HepG2 (cell line): Measurements from ENCODE around the gene NLGN2. TPM values are rescaled to one million over a fixed set of nuclear protein-coding genes. Genes with fewer than 3 reads are reported as not detected.

ENCODE experiments used
- ATAC-seq: fragments of 200-7000 bp; cut with Tn5 transposase; 3 replicates; pipeline ENCODE4 v1.9.1; 2020; ENCODE audit warnings: mild to moderate bottlenecking, moderate library complexity
- BruUV-seq: library from RNA; stranded (reverse); fragments of 400-500 nt; replicated peaks from 2 replicates; lab custom pipeline; 2021; lab: Mats Ljungman, UMichigan
- CTCF ChIA-PET: fragments of 300-600 bp; formaldehyde crosslinking; extraction: SDS; loops from one replicate; lab custom pipeline; 2021; ENCODE audit warnings: low total read pairs, inconsistent platforms, low intra/inter-chr PET ratio; lab: Yijun Ruan, JAX
- POLR2A ChIA-PET: fragments of 350-600 bp; sonication (Branson Sonifier 250); formaldehyde crosslinking; loops from one replicate; lab custom pipeline; 2020; ENCODE audit warnings: antibody characterized with exemption, inconsistent platforms; lab: Yijun Ruan, JAX
- DNase-seq: peaks from one replicate; pipeline ENCODE4 v3.0.0-alpha.2; 2015; ENCODE audit warnings: low spot score
- FAIRE-seq: peaks from 3 replicates; lab custom pipeline; 2011; peaks lifted over from hg19 to GRCh38; lab: Jason Lieb, UNC
- H2AFZ ChIP-seq: one replicate; pipeline ENCODE4 v1.6.1; 2011; ENCODE audit warnings: low read length, inconsistent platforms
- H3K27ac ChIP-seq: fragments of 300-600 bp; 3 replicates; pipeline ENCODE4 v1.8.0; 2011; ENCODE audit warnings: mixed run types, mild to moderate bottlenecking, mixed read lengths, low read length, inconsistent platforms; ENCODE audit not compliant: insufficient read depth; ENCODE audit errors: extremely low read length
- H3K27me3 ChIP-seq, 2 experiments: fragments of 200-600 bp in 1 of 2; 2 replicates in 1 of 2; 3 replicates in 1 of 2; pipeline versions ENCODE4 v1.6.0 to v1.8.0; 2011; ENCODE audit warnings: low read length in 2 of 2, mild to moderate bottlenecking in 2 of 2, moderate library complexity in 2 of 2, inconsistent platforms in 1 of 2; ENCODE audit not compliant: insufficient read depth in 2 of 2, control insufficient read depth in 1 of 2
- H3K36me3 ChIP-seq, 2 experiments: fragments of 200-600 bp in 1 of 2; replicated peaks in 1 of 2; 2 replicates in 1 of 2; 3 replicates in 1 of 2; pipeline versions ENCODE4 v1.5.1 to v1.8.0; 2011; ENCODE audit warnings: low read length in 2 of 2, inconsistent platforms in 1 of 2; ENCODE audit not compliant: insufficient read depth in 2 of 2, control insufficient read depth in 1 of 2
- H3K4me1 ChIP-seq: 2 replicates; pipeline ENCODE4 v1.5.1; 2012; ENCODE audit warnings: low read length, inconsistent platforms; ENCODE audit not compliant: insufficient read depth
- H3K4me2 ChIP-seq: 2 replicates; pipeline ENCODE4 v1.6.0; 2011; ENCODE audit warnings: low read depth, low read length, inconsistent platforms
- H3K4me3 ChIP-seq, 3 experiments: fragments of 200-600 bp in 1 of 3; sonication (generic), shearing (Covaris generic) in 1 of 3; replicated peaks in 1 of 3; 2 replicates each; pipeline ENCODE4 v1.5.1; 2011 to 2016; ENCODE audit warnings: low read length in 3 of 3, inconsistent platforms in 2 of 3, low read depth in 2 of 3, mild to moderate bottlenecking in 2 of 3, control low read depth in 1 of 3, mixed read lengths in 1 of 3; ENCODE audit not compliant: insufficient read depth in 1 of 3
- H3K79me2 ChIP-seq: one replicate; pipeline ENCODE4 v1.6.1; 2011; ENCODE audit warnings: low read length, inconsistent platforms; ENCODE audit not compliant: insufficient read depth
- H3K9ac ChIP-seq: 2 replicates; pipeline ENCODE4 v1.6.0; 2011; ENCODE audit warnings: mild to moderate bottlenecking, low read depth, low read length, inconsistent platforms; ENCODE audit not compliant: insufficient read depth
- H3K9me3 ChIP-seq: 2 replicates; pipeline ENCODE4 v1.5.1; 2012; ENCODE audit warnings: mild to moderate bottlenecking, low read length
- H4K20me1 ChIP-seq: 2 replicates; pipeline ENCODE4 v1.6.0; 2011; ENCODE audit warnings: inconsistent platforms, mild to moderate bottlenecking, low read length, moderate library complexity; ENCODE audit not compliant: insufficient read depth
- SOX5 ChIP-seq: IDR thresholded peaks from 2 replicates; pipeline ENCODE4 v1.6.1; 2016; ENCODE audit warnings: borderline replicate concordance
- TEAD3 ChIP-seq: optimal IDR thresholded peaks from 2 replicates; pipeline ENCODE3; 2016; ENCODE audit warnings: borderline replicate concordance
- ZNF770 ChIP-seq: sonication (generic); formaldehyde crosslinking; IDR thresholded peaks from 2 replicates; pipeline ENCODE4 v1.5.0; 2020; ENCODE audit warnings: mild to moderate bottlenecking, missing genetic modification reagents
- WGBS: methylation state at CpG from one replicate; pipeline ENCODE4 v1.1.6; 2017; ENCODE audit warnings: low lambda C conversion rate; 5-methylcytosine and 5-hydroxymethylcytosine counted together
- in situ Hi-C: cut with HindIII; loops from 2 replicates; pipeline ENCODE4 v1.10.0; 2017; ENCODE audit warnings: low pct_unique_long_range_greater_than_20kb; ENCODE audit not compliant: extremely low pct_ligation_motif_present
- intact Hi-C: fragments of 100-400 bp; cut with micrococcal nuclease; formaldehyde crosslinking; loops from one replicate; pipeline ENCODE4 v1.10.0; 2022; ENCODE audit not compliant: unreplicated experiment
- polyA plus RNA-seq, 8 experiments: library from polyadenylated mRNA; depleted of rRNA in 3 of 8; stranded (reverse) in 7 of 8; unstranded in 1 of 8; fragments of >200 nt; fragmentation: Illumina TruSeq in 4 of 8; extraction: Trizol in 4 of 8; gene quantifications; 2 replicates each; pipeline versions ENCODE4 v1.2.1 to v1.2.3, GENCODE V29; 2011 to 2016; ENCODE audit warnings: low read depth in 4 of 8, missing spikeins in 1 of 8, mixed read lengths in 1 of 8; ENCODE audit not compliant: insufficient read depth in 1 of 8
- total RNA-seq, 5 experiments: library from RNA; depleted of rRNA; stranded (reverse); fragments of >200 nt; fragmentation: Illumina TruSeq; extraction: Trizol; gene quantifications; 2 replicates each; pipeline ENCODE4 v1.2.3, GENCODE V29; 2016; ENCODE audit warnings: low read depth in 1 of 5
- TF ChIP-seq, protein P1 (sequence below): sonication (generic); formaldehyde crosslinking; IDR thresholded peaks from 2 replicates; pipeline ENCODE4 v1.4.0; 2020; ENCODE audit warnings: mild to moderate bottlenecking, missing genetic modification reagents
- TF ChIP-seq, protein P2 (sequence below): IDR thresholded peaks from 2 replicates; pipeline ENCODE4 v1.6.1; 2016
- TF ChIP-seq, protein P3 (sequence below): sonication (generic); formaldehyde crosslinking; IDR thresholded peaks from 2 replicates; pipeline ENCODE4 v1.5.1; 2020; ENCODE audit warnings: mild to moderate bottlenecking, missing genetic modification reagents

Gene NLGN2
- total and polyA plus RNA-seq, 2 of the 13 experiments (the other 11 are each of a cell fraction or from before 2014, with no cell fraction given), result 1.9 to 11.0 TPM

- Histone ChIP-seq H3K9me3 (no peaks in the 10 kb centered on the region), H3K36me3 (peaks cover 0 to 2% of the 10 kb centered on the region in 2 experiments; a peak in 3 of 5 replicates), H3K27ac (no peak overlapping the region), H3K27me3 (no peaks in the 10 kb centered on the region), H2AFZ (no peak overlapping the region), H3K4me3 (no peak overlapping the region), H4K20me1 (peaks cover 8% of the 10 kb centered on the region; the same call in 1 of the 2 replicates)
- no TSS peak for BruUV-seq
- TF ChIP-seq, protein P1, sequence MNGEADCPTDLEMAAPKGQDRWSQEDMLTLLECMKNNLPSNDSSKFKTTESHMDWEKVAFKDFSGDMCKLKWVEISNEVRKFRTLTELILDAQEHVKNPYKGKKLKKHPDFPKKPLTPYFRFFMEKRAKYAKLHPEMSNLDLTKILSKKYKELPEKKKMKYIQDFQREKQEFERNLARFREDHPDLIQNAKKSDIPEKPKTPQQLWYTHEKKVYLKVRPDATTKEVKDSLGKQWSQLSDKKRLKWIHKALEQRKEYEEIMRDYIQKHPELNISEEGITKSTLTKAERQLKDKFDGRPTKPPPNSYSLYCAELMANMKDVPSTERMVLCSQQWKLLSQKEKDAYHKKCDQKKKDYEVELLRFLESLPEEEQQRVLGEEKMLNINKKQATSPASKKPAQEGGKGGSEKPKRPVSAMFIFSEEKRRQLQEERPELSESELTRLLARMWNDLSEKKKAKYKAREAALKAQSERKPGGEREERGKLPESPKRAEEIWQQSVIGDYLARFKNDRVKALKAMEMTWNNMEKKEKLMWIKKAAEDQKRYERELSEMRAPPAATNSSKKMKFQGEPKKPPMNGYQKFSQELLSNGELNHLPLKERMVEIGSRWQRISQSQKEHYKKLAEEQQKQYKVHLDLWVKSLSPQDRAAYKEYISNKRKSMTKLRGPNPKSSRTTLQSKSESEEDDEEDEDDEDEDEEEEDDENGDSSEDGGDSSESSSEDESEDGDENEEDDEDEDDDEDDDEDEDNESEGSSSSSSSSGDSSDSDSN (CRISPR knock-in tag), result no peak
- TF ChIP-seq, protein P2, sequence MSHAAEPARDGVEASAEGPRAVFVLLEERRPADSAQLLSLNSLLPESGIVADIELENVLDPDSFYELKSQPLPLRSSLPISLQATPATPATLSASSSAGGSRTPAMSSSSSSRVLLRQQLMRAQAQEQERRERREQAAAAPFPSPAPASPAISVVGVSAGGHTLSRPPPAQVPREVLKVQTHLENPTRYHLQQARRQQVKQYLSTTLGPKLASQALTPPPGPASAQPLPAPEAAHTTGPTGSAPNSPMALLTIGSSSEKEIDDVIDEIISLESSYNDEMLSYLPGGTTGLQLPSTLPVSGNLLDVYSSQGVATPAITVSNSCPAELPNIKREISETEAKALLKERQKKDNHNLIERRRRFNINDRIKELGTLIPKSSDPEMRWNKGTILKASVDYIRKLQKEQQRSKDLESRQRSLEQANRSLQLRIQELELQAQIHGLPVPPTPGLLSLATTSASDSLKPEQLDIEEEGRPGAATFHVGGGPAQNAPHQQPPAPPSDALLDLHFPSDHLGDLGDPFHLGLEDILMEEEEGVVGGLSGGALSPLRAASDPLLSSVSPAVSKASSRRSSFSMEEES (CRISPR knock-in tag), result no peak
- no peak for TF ChIP-seq SOX5
- TF ChIP-seq, protein P3, sequence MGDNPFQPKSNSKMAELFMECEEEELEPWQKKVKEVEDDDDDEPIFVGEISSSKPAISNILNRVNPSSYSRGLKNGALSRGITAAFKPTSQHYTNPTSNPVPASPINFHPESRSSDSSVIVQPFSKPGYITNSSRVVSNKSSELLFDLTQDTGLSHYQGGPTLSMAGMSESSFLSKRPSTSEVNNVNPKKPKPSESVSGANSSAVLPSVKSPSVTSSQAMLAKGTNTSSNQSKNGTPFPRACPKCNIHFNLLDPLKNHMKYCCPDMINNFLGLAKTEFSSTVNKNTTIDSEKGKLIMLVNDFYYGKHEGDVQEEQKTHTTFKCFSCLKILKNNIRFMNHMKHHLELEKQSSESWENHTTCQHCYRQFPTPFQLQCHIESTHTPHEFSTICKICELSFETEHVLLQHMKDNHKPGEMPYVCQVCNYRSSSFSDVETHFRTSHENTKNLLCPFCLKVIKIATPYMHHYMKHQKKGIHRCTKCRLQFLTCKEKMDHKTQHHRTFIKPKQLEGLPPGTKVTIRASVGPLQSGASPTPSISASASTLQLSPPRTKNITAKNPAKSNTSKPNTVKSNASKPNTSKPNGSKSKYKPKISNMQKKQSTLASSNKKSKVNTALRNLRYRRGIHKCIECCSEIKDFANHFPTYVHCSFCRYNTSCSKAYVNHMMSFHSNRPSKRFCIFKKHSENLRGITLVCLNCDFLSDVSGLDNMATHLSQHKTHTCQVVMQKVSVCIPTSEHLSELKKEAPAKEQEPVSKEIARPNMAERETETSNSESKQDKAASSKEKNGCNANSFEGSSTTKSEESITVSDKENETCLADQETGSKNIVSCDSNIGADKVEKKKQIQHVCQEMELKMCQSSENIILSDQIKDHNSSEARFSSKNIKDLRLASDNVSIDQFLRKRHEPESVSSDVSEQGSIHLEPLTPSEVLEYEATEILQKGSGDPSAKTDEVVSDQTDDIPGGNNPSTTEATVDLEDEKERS (CRISPR knock-in tag), result no peak
- no peak for TF ChIP-seq TEAD3
- TF ChIP-seq ZNF770 (CRISPR knock-in tag), result no peak
- TF ChIP-seq, all 625 proteins: peak for 0
- Histone ChIP-seq H3K9ac (no peak overlapping the region), H3K79me2 (no peaks in the 10 kb centered on the region), H3K4me1 (peaks cover 14% of the 10 kb centered on the region; the same call in 1 of the 2 replicates), H3K4me2 (no peak overlapping the region)
- ATAC-seq, result no peak
- CTCF ChIA-PET, result no interaction called here
- 89% methylated on average over 7 of the region's 9 CpGs for WGBS
- FAIRE-seq, result no peak
- POLR2A ChIA-PET, result no interaction called here
- DNase-seq, result no peak
- intact Hi-C loops (no loop called here), in situ Hi-C loops (no loop called here)
Observed at GRCh38 chr17:7464081-7464480, 56.4 kb downstream of the NLGN2 start.
